ENCODE data around the gene CCDC167.
"Not testable (repeated sequence)": the region's sequence is repeated elsewhere in the genome, so short reads cannot be mapped to it uniquely, and the experiment has no call there.

The CCDC167 gene

DNA sequence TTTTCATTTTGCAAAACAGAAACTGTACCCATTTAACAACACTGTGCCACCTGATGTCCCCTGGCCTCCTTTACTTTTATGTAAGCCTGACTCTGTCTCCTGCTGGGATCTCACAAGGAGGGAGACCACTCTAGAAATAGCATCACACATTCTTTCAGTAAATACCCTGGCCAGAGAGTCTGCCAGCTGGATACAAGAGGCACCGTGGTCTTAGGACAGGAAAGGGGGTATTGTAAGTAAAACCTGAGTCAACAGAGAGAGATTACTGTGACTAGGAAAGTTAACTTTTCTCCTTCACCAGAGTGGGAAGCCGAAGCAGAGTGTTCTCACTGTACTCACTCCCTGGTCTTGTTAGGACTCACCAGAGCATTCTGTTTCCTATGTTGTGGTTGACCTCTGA, 38.9 kb downstream of the CCDC167 start:
- no peak for DNase-seq

DNA sequence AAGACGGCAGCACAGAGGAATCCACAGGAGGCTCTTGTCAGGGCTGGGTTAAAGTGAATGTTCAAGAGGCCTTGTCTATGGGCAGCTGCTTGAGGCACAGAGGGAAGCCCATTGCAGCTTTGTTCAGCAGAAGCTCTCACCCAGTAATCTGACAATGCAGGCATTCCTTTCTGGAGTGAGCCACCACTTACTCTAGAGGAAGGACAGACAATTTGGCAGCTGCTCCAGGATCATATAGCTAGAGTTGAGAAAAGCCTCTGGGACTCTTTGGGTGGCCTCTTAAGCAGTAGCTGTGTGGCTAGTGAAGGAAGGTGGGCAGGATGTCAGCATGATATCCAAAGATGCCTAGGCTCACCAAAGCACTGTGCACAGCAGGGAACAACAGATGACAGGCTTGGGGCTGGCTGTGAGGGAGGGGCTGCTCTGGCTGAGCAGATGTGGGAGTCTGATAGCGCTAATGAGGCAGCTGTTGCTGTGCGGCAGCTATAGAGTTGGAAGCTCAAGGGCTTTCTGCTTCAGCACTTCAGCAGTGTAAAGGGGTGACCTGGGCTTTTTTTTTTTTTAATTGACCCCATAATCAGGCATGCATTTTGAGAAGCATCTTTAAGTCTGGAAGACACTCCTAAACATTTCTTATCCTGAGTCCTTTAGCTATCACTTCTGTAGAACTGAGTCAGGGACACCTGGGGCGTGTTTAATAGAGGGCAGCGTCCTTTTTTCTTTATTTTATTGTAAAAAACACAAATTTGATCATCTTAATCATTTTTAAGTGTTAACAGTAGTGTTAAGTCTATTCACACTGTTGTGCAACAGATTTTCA, 39.5 kb downstream of the CCDC167 start:
- DNase-seq, result no peak

DNA sequence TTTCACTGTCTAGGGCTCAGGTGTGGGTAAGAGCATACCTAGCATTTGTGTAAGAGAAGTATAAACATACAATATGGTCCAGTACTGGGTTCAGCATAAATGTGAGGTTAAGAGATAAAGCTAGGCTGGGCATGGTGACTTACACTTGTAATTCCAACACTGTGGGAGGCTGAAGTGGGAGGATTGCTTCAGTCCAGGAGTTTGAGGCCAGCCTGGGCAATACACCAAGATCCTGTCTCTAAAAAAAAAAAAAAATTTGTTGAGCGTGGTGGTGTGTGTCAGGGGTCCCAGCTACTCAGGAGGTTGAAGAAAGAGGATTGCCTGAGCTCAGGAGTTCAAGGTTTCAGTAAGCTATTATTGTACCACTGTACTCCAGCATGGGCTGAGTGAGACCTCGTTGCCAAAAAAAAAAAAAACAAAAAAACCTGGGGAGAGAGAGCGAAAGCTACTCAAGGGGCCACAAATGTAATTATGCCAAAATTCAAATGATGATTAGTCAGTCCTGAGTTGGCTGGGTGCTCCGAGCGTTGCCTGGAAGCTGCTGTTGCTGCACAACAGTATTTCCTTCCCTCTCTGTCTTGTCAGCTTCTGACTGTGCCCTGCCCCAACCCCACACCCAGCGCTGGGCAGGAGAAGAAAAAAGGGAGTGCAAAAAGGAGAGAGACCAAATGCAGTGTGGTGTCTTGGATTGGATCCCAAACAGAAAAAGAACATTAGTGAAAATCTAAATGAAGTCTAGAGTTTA, 42.7 kb downstream of the CCDC167 start:
- DNase-seq, result peak in 2 of 14 donors; percentile 7 to 44

DNA sequence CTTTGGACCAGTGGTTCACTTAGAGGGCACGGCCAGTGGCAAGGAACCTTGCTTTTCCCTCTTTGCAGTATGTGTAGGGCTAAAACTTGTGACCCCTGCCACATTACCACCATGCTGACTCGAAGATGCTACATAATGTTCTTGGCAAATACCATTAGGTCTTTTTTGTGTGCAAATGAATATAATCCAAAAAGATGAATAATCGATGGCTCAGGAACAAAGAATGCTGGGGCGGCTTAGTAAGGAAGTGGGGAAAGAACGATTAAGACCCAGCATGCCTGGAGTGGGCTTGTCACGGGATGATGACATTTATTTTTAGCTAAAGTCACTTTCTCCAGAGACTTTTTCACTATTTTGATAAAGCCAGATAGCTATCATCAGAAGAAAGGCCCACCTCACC, 43.6 kb downstream of the CCDC167 start:
- no peak for DNase-seq

DNA sequence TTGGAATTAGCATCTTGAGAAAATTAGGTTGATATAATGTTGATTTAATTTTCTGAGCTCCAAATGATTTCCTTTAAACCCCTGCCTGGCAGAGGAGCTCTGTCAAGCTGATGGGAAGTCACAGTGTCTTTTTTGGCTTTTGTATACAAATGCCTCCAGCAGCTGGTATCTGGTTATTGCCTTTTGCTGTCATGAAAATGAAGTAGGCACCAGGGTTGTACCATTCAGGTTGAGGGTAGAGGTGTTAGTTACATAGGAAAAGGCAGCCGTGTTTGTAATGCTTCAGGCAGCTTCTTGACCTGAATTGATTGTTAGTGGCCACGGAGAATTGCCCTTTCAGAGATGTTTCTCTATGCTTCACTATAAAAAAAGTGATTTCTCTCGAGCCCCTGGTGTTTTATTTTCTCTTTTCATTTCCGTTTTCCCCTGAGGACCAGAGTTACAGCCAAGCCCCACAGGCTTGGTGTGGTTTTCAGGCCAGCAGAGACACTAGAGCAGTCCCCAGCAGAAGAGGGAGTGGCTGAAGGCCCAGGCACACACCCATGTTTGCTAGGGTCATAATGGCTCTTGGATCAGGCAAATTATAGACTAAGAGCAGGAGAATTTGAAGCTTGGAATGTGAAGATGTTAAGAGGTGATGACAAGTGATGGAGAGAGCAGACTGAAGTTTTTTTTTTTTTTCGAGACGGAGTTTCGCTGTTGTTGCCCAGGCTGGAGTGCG, 45.1 kb downstream of the CCDC167 start:
- no peak for DNase-seq

DNA sequence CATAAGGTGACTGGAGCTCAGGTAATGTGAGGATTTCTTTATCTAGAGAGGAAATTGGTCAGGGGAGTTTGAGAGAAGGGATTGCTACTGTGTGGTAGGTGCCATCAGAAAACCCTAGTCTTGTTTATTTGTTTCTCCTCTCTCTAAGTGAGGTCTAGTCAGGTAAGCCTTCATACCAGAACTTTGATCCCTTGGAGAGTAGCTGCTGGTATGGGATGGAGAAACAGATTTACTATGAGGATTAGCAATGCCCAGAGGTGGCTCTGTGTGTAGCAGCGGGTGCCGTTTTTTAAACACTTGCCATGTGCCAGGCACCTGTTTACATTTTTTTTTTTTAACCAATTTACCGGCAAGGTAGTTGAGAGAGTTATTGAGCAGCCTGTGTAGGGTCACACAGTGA, 47.2 kb downstream of the CCDC167 start:
- no peak for DNase-seq

DNA sequence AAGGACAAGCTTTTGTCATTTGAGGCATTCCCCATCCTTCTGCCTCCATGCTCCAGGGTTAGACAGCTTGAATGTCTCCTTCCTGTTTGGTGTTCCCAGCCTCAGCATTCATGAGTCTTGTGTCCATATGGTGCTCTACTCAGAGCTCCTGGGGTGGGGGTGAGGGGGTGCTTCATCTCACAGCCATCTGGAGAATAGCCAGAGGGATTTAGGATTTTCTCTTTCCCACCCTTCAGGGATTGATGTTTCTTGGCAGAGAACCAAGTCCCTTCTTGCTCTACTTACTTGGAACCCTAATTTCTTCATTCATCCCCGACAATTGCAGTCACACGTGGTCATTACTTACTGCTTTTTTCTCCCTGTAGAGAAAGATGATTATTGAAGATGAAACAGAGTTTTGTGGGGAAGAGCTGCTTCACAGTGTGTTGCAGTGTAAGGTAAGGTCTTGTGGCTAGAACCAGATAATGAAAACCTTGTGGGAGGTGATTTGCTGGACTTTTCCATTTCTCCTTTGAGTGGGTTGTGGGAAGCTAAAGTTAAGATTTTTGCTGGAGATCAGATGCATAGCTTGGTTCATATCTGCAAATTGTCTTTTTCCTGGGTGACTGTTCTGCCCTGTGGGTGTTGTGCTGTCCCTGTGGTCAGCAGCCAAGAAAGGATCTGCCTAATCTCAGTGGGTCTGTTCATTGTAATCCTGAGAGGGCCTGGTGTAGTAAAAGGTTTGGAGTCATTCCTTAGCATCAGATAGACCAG, 48.1 kb downstream of the CCDC167 start:
- DNase-seq, result no peak

DNA sequence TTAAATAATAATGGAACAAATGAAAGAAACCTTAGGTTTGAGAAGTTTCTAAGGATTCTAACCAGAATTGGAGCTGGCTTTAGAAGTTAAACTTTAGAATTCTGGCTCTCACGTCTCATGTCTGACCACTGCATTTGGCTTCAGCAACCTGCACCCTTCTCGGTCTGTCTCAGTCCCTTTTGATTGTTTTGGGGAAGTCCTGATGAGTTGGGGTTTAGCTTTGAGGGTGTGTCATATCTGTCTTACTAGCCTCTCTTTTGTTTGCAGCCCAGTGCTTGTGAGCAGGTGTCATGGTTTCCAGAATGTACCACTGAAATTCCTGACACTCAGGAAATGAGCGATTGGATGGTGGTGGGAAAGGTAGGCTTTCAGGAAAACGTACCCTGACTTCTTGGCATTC, 49.7 kb downstream of the CCDC167 start:
- DNase-seq, result no peak

DNA sequence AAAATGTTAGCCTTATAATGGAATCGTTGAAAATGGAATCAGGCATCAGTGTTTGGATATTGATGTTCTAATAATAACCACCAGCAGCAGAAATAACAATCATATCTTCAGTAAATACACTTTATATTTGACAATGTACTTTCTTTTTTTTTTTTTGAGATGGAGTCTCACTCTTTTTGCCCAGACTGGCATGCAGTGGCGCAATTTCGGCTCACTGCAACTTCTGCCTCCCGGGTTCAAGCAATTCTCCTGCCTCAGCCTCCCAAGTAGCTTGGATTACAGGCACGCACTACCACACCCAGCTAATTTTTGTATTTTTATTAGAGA, 56.5 kb downstream of the CCDC167 start:
- not testable (repeated sequence) for DNase-seq

DNA sequence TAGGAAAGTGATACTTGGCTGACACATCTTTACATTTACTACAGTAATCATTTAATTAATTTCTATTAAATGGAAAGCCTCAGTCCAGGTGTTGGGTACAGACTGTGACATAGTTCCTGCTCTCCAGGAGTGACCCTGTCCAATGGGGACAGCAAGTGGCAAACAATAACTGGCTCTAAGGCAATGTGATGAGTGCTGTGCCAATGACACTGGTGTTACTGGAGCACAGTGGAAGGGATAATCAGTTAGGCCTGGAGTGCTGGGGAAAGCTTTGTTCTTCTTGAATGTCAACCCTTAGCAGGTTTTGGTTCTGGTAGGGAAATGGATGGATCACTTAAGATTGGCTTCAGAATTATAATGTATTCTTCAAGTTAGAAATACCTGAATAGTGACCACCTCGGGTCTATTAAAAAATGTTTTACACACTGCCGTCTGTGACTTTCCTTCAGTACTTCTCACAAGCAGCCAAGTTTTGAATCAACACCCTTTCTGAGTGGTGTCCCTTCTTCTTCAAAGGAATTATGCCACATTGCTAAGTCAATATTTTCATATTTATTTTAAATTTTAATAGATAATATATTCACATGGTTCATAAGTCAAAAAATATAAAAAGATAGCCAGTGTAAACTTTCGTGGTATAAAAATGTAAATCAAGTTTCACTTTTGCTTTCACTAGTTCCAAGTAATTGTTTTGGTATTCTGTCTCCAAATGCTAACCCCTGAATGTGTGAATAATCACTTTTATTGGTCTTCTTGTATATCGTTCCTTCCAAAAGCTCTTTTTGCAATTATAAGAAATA, 57.1 kb downstream of the CCDC167 start:
- no peak for DNase-seq

DNA sequence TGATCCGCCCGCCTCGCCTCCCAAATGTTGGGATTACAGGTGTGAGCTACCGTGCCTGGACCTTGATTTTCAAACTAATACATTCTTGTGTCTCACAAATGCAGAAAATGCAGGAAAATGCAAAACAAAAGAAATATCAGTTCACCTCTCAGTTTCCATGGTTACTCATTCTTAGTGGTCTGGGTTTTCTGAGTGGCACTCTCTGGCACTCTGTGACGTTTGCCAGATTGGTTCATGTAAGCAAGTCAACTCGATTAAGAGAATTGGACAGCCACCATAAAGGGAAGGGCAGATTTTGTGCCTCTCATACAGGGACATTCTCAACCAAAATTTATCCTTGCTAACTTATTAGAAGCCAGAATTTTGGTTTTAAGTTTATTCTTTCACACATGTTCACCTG, 58.0 kb downstream of the CCDC167 start:
- no peak for DNase-seq

DNA sequence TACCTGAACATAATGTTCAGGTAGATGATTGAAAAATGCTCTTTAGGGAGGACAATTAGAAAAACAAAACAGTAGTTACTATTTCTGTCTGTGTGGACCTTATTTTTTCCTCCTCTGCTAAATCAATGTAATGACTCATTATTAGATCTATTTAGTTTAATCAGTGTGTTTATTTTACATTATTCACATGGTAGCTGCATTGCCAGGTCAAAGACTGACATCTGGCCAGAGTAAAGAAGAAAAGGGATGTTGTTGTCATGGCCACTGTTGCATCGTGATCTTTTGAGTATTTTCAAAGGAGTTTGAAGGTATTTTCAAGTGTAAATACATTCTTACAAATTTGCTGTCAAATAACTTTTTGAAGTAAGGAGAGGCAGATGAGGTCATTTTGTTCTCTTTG, 60.8 kb downstream of the CCDC167 start:
- no peak for DNase-seq

DNA sequence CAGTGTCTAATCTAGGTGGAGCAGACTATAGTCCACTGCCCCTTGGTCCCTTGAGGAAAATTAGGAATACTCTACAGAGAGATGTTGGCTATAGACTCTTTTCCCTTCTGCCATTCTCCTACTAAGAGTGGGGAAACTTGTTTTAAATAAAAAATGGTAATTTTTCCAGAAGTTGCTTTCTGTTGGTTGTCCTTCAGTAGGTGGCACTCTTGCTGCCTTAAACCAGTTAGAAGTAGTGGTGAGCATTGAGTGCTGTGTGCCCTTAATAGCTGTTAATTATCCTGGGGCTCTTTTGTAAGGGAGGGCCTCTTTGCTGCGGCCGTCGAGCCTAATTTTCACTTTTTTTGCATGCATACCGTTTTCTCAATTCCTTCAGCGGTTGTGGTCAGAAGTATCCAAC, 63.9 kb downstream of the CCDC167 start:
- no peak for DNase-seq

DNA sequence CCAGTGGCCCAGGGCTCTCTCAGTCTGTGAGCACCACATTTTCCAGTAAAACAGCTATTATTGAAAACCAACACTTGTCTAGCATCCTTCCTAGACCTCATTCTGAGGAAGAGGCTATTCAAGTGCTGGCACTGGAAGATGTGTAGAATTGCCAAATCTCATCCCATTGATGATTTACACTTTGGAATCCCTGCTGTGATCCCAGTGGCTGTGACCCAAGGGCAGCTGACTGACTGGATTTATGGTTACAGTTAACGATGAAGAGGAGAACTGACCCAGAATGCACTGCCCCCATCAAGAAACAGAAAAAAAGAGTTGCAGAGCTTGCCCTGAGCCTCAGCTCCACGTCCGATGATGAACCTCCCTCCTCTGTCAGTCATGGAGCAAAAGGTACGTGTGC, 64.3 kb downstream of the CCDC167 start:
- DNase-seq, result no peak

DNA sequence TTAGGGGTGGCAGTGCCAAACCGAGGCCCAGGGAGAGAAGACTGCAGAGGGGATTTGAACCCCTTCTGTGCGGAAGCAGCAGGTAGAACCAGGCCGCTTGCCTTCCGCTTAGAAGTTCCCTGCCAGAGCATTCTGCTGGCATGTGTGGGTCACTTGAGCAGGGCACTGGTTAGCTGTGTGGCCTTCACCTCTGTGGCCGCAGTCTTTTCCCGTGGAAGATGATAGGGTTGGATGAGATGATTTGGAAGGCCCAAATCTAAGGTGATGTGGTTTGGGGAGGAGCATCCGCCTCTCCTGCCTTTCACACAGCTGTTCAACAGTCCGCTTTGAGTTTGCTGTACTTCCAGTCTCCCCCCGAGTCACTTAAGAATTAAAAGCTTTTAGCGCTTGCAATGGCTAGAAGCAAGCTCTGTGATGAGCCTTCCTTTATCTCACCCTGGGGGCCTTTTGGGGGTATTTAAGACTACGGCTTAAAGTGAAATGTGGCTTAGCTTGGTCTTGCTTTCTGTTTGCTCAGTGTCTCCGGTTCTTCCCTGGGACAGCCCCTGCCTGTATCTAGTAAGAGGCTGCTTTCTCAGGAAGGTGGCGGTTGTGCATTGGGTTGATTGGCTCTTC, 65.9 kb downstream of the CCDC167 start:
- DNase-seq, result peak in 5 of 14 donors; percentile 28 to 68 (median 56)

All from C1 segment of cervical spinal cord (tissue), 14 donors.